SK-N-MC (cell line): ENCODE results near the gene RALGPS1.

Experiments used
- EZH2 ChIP-seq: fragments of 200-600 bp; sonication (generic); IDR thresholded peaks from one replicate; pipeline ENCODE4 v1.6.1; 2017; ENCODE audit warnings: antibody characterized with exemption
- FOXP2 ChIP-seq: optimal IDR thresholded peaks from 2 replicates; pipeline ENCODE3; 2011; ENCODE audit warnings: mild to moderate bottlenecking, moderate library complexity; ENCODE audit not compliant: insufficient read depth; ENCODE audit errors: extremely low read length, control extremely low read depth
- POLR2AphosphoS5 ChIP-seq: IDR thresholded peaks from 2 replicates; pipeline ENCODE4 v1.6.1; 2012; ENCODE audit warnings: mild to moderate bottlenecking, low read depth, low read length, borderline replicate concordance

- TF ChIP-seq EZH2 (no peak), POLR2AphosphoS5 (no peak), FOXP2 (no peak)
Measured at GRCh38 chr9:127087411-127087810, 172.8 kb downstream of the RALGPS1 start.
